HG03025 (cell line): ENCODE measurements around the gene IFIT3.

ENCODE experiments used
- ATAC-seq: cut with Tn5 transposase; IDR thresholded peaks from one replicate; pipeline ENCODE4 v1.9.1; 2021; ENCODE audit warnings: mild to moderate bottlenecking, moderate library complexity; ENCODE audit not compliant: unreplicated experiment, low FRiP score

IFIT3 gene

DNA sequence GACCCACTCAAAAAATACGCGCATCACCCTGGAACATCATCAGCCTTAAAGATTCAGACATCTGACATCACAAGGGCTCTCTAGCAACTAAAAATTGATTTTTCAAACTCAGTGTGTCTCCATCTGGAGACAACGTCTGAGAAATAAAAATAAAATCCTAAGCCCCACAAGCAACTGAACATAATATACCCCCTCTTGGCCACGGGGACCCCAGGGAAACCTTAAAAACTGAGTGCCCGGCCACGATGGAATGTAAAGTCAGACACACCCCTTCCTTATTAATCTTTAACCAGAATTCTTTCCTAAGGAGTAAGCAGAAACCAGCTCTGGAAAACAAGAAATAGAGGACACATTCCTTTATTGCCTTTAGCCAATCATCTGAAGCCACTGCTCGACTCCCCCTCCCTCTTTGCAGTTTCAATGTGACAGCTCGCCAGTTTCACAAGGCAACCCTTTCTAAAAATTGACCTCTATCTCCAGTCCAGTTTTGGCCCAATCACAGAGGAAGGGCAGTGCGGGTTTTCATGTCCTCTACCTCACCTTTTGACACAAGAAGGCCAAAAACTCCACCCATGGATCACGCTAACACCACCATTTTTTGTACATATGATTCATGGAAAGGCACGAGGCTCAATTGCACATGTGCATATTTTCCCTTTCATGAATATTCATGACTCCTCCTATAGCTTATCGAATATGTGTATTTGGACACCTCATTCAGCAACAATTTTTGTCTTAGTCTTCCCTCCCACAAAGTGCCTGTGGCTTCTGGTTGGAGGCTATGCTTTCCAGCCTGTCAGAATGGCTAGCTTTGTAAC is 24.2 kb downstream of the IFIT3 start:
- no peak for ATAC-seq

DNA sequence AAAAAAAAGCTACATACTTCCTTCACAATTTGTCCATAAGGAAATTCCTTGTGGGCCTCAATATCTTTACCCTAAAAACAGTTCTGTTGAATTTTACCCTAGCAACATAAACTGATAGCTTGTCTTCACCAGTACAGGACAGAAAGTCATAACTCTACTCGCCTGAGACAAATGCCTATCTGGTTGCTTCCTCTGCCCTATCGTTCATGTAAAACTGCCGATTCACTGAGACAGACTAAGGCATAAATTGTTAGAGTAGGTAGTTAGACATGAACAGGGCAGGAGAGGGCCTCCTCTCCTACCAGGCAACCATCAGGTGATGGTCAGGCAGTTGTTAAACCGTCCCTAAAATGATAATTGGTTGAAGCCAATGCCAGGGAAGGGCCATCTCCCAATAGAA is 25.0 kb downstream of the IFIT3 start:
- ATAC-seq = no peak

DNA sequence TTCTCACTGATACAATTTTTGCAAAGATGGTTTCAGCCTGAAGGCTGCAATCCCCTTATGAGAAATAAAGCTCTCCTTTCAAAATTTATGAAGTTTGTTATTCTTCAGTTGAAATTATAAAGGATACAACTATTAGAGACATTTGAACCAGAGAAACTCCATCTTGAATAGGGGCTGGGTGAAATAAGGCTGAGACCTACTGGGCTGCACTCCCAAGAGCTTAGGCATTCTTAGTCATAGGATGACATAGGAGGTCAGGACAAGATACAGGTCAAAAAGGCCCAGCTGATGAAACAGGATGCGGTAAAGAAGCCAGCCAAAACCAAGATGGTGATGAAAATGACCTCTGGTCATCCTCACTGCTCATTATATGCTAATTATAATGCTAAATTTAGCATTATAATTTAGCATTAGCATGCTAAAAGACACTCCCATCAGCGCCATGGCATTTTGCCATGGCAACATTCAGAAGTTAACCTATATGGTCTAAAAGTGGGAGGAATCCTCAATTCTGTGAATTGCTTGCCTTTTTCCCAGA is 27.7 kb downstream of the IFIT3 start:
- ATAC-seq = no peak

DNA sequence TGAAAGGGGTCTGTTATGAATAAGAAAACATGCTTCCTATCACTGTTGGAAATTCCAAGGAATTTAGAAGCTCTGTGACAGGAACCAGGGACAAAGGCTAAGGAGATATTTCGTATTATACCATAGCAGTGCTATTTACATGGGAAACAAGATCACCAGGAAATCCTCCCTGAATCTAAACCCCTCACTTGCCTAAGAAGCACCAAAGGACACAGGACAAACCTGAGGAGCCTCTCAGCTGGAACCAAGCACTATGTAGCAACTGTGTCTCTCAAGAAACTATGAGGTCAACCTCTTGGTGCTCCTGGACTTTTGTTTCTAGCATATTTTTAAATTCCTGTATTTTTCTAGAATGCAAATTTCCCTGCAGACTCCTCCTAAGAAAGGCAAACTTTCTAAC is 29.3 kb downstream of the IFIT3 start:
- ATAC-seq = no peak

DNA sequence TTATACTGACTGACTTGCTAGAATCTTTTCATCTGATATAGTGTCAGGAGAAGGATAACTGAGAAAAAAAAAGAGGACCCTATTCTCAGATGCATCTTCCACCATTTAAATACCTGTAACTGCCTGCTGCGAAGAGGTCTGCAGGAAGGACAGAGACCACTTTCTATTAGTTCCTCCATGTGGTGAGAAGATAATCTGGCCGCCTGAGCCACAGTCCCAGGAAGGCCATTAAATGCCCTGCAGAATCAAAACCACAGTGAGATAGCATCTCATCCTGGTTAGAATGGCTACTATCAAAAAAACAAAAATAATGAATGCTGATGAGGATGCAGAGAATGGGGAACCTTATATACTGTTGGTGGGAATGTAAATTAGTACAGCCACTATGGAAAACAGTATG is 30.2 kb downstream of the IFIT3 start:
- ATAC-seq = no peak

DNA sequence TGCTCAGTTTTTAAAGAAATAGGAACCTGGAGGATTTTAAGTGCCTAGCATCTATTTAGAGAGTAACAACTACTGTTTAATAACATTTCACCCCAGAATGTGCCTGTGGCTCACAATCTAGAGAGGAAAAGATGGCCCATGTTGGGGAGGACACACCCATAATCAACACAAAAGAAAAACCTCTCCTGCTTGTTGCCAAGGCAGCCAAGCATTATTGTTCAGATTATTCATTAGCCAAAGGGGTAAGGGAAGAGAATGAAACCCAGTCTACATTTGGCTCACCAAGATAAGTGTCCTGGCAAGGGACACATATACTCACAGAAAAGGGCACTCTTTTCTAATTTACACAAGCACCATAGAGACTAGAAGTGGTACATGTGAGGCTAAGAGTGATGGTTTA is 32.4 kb downstream of the IFIT3 start:
- ATAC-seq = no peak

DNA sequence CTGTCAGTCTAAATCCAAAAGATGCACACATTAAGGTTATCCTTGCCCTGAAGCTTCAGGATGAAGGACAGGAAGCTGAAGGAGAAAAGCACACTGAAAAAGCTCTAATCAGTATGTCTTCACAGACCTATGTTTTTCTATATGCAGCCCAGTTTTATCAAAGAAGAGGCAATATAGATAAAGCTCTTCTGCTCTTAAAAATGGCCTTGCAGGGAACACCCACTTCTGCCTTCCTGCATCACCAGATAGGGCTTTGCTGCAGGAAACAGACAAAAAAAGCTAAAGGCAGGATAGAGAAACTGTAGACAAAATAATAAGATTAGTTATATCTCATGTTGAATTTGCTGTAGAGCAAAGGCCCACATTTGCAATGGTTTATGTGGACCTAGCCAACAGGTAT is 35.1 kb downstream of the IFIT3 start:
- no peak for ATAC-seq

DNA sequence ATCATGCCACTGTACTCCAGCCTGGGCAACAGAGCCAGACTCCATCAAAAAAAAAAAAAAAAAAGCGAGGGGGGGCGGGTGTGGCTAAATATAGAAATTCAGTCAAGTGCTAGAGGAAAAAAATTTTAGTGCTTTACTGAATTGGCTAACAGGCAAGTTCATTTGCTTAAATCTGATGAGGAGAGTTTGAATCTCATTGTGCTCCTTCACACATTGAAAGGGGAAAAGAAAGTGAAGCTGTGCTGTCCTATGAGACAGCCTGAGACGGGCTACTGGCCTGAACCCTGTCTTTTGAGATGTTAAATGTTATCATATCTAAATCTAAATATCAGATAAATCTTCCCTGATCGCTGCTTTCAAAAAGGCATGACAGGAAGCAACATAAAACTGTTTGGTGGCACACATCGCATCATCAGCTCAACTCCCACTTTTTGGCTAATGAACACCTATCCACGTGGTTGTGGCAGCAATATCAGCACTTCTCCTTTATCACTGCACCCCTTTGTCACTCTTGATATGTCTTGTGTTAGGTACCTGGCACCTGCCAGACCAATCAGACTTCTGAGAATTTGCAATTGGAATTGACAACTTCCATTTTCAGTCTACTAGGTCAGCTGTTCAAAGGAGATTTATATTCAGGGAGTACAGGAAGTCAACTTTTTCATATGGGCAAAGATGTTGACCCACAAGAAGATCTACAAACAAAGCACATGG is 36.1 kb downstream of the IFIT3 start:
- no peak for ATAC-seq

DNA sequence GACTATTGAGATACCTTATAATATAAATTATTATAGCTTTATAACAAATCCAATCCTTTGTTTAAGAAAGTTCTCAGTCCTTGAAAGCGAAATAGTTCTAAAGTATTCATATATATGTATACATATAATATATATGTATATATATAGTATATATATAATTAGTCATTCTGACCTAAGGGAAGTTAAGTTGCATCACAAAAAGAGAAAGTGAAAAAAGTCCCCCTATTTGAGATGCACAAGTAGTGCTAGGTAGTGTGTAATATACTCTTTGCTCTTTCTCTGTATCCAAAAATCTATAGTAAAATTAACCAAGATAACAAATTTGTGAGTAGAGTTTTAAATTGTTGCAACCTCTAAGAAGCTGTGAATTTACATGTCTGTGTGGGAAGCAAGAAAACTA is 36.7 kb downstream of the IFIT3 start:
- no peak for ATAC-seq

DNA sequence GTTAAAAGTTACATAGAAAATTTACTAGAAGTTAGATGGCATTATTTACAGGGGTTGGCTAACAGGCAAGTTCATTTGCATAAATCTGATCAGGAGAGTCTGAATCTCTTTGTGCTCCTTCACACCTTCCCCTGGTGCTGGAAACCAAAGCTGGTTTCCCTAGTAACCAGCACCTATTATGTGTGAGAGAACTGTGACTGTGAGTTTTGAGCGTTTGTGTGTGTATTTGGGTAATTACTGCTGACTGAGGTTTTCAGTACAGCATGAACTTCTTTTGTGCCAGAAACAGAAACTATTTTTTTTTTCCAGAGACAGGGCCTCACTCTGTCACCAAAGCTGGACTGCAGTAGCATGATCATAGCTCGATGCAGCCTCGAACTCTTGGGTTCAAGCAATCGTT is 39.7 kb downstream of the IFIT3 start:
- ATAC-seq = no peak

DNA sequence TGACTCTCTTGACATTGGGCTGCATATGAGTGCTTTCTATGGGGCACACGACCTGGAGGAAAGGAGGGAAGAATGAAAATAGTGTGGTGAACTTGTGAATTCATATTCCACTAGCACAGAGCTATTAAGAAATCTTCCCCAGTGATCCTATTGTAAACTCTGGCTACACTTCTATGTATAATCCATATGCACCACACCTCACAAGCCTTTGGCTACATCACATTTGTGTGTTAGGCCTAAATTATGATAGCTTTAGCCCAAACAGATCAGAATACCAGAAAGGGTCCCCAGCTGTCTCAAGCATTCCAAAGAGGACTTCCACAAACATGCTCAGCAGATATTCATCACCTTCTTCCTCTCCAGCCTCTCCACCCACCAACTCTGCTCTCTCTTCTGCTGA is 40.3 kb downstream of the IFIT3 start:
- ATAC-seq = no peak

DNA sequence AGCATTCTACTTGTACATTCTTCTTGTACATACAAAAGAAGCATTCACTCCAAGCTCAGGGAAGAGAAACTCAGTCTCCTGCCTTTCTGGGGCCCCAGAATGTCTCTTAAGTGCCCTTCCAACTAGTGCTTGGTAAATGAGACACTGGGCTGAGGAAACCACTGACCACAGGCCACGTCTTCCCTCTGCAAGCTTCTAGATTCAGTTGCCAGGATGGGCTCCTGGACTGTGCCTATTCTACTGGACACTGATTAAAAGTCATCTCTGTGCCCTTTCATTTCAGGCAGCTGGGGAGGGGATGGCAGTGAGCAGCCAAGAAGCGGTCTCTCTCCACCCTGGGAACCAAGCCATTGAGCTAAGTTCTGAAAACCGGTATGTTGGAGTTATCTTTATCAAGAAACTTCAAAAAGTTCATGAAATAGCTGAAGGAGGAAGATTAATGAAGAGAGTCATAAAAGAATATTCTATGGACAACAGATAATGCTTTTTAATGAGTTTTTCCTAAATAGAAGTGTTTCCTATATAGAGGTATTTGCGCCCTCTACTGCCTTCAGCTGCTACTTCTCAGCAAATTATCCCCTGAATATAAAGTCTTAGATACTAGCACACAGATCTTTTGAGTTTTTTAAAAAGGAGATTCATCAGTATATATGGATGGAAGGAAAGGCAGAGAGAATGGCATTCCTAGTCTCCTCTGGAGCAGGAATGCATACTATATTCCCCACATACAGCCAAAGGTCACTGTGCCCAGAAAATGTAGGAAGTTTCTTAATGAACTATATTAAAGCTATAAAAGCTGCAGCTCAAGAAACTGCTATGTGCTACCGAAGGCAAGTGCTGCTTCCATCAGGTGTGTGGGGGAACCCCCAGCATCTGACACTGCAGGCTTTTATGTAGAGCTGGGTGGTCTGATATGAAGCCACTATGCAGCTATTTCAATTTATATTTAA is 41.6 kb downstream of the IFIT3 start:
- ATAC-seq = no peak

DNA sequence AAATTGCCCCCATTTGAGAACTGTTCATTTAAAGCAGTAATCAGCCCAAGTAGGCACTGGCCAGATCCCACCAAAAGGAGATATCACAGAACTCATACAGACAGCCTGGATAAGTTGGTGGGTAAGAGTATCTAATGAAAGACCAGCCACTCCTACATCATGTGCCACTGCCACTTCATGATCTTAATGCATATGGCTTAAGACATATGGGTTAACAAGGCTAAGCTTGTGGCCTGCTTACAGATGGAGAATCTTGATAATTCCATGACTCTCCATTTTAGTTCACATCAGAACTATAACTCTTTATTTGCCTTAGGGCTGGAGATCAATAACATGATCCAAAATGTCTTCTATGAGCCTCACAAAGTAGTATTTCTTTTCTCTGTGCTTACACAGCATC is 43.3 kb downstream of the IFIT3 start:
- no peak for ATAC-seq

DNA sequence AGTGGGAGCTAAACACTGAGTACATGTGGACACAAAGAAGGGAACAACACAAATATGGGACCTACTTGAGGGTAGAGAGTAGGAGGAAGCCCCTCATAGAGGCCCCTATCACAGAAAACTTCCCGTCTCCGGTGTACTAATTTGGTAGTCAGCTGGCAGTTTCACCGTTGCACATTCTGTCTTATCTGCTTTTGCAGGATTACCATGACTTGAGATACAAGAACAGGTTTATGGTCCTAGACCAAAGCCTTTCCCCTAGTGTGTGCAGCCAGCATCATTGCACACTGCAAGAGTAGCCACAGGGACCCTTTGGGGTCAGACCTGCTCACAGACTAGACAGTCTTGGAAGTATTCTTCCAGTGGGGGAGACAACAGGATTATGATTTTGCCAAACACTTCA is 44.2 kb downstream of the IFIT3 start:
- ATAC-seq = no peak

DNA sequence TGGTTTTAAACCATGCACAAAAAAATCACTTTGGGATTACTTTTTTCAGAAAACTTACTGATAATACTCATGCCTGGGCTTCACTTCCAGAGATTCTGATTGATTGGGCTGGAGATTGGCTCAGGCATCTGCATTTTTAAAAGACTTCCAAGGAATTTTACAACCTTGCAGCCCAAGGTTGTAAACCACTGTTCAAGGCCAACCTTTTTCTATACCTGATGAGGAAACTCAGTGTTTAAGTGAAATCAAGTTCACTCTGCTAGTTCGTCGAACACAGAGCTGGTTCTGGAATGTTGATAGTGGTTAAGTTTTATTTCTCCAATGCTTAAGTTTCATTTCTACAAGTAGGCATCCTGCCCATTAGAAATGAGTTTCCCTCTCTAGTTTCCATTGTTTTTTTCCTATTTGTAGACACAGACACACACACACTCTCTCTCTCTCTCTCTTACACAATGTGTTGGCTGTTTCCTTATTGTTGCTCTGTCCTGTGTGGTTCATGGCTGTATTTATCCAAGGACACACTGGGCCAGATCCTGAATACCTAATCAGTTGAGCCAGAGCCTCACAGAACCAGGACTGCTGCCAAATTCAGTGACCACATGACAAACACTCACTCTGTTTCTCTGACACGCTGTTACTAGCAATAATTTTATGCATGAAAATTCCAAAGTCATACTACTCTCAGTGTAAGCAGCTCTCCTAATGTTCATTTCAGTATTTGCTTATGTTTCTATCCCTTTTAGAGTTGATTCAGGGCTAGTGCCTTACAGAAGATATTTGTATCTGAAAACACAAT is 46.3 kb downstream of the IFIT3 start:
- no peak for ATAC-seq

DNA sequence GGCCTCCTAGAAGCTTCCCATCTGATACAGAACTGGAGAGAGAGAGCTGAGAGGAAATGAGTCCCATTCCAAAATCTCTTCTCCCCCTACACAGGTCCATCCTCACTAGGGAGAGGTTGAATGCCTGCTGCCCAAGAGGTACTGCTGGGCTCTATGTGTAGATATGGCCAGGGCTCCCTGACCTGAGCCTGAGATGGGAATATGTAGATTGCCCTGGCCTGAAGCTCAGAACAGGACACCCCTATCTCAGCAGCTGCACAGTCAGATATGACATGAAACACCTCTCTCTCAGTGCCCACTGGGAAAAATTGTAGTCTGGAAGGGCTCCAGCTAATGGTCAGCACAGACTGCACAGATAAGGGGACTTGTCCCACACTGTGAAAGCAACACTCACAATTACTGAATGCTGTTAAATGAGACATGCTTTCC is 46.9 kb downstream of the IFIT3 start:
- no peak for ATAC-seq

DNA sequence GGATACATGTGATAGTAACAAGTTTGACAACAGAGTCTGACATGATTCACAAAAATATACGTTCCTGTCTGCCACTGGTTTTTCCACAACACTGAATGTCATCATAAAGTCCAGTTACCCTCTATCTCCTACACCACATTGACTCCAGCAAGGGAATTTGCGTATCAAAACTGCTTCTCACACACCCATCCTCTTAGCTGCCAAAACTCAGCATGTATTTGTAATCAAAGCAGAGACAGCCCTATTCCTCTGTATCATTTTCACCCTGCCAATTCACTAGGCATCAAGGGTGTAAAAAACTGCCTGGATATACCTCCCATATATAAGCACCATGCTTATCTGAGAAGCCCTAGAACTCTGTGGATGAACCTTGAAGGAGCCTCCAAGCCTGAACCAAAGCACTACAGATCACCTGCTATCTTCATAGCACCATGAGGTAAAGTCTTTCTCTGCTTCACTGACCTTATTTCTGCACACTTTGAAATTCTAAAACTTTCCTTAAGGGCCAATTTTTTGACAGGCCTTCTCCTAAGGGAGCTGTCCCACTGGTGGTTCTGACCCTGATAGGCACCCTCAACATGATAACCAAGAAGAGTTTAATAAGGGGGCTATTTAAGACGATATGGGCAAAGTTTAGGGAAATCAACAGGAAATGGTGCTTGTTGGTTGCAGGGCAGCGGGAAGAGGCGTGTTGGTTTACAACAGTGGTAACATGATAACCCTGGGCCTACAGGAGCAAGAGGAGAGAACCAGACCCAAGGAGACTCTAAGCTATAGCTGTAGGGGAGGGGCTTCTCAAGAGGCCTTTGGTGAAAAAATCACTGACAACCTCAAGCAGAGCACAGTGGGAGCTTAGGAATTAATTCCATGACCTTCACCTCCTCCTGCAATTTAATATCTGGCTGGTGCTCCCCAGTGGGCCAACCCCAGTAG is 50.2 kb downstream of the IFIT3 start, which contains the start of gene IFIT1B:
Gene IFIT1B, plus strand, starts transcription at position 352 of the 933 bp plus-strand sequence. Its CDS starts 80 bp downstream, at position 432.
- ATAC-seq = no peak

DNA sequence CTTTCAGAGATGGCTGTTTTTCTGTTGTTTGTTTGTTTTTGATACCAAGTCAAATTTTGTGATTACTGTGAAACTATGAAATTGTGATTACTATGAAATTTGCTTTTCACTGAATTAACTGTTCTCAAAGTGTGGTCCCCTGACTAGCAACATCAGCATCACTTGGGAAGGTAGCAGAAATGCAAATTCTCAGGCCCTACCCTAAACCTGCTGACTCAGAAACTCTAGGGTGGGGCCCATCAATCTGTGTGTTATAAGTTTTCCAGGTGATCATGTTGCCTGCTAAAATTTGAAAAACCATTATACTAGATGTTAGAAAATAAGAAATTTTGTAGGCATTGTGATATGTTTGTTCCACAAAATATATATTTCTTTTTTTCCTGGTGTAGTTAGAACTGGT is 51.3 kb downstream of the IFIT3 start:
- no peak for ATAC-seq

DNA sequence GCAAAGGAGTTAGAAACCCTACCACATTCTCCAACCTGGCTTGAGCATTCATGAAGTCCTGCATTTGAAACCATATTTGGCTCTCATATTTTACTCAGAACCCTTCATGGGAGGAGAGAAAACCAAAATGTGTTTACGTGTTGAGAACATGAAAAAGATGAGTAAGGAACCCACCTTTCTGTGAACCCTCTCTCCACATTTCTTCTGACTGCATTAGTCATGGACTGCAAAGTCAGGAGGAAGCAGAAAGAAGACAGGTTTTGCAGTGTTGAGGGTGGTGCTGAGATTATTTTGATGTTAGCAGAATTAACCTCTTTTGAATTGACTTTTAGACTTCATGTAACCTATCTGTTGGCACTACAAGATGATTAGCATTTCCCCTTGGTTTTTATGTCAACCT is 55.0 kb downstream of the IFIT3 start:
- ATAC-seq = no peak
